PC-3 (cell line): ENCODE data around the gene STK39. TPM values are rescaled to one million over a fixed set of nuclear protein-coding genes. Genes with fewer than 3 reads are reported as not detected.

Experiments used
- ATAC-seq: fragments of 200-7000 bp; cut with Tn5 transposase; 2 replicates; pipeline ENCODE4 v1.9.1; 2020; ENCODE audit warnings: mild to moderate bottlenecking, moderate library complexity
- BruUV-seq: library from RNA; stranded (reverse); fragments of 400-500 nt; replicated peaks from 2 replicates; lab custom pipeline; 2021; lab: Mats Ljungman, UMichigan
- CTCF ChIA-PET: fragments of 300-600 bp; sonication (Branson Sonifier 250); formaldehyde crosslinking; loops from one replicate; lab custom pipeline; 2022; ENCODE audit warnings: antibody characterized with exemption; lab: Charles Lee
- POLR2A ChIA-PET: fragments of 300-600 bp; sonication (Branson Sonifier 250); formaldehyde crosslinking; loops from one replicate; lab custom pipeline; 2022; ENCODE audit warnings: antibody characterized with exemption; ENCODE audit not compliant: unreplicated experiment; lab: Charles Lee
- DNase-seq: peaks from one replicate; pipeline ENCODE4 v3.0.0-alpha.2; 2015
- H2AFZ ChIP-seq: fragments of 300-600 bp; sonication (generic); 2 replicates; pipeline ENCODE4 v1.6.0; 2016; ENCODE audit warnings: antibody characterized with exemption, low read length
- H3F3A ChIP-seq: fragments of 300-600 bp; sonication (generic); one replicate; pipeline ENCODE4 v1.6.0; 2017; ENCODE audit warnings: antibody characterized with exemption, low read length, control low read depth, mild to moderate bottlenecking; ENCODE audit not compliant: unreplicated experiment
- H3K27ac ChIP-seq: fragments of 300-600 bp; sonication (generic); 2 replicates; pipeline ENCODE4 v1.5.1; 2016; ENCODE audit warnings: mild to moderate bottlenecking, low read length
- H3K27me3 ChIP-seq: fragments of 300-600 bp; sonication (generic); 2 replicates; pipeline ENCODE4 v1.6.1; 2016; ENCODE audit warnings: low read length, mixed read lengths
- H3K36me3 ChIP-seq: fragments of 300-600 bp; sonication (generic); 2 replicates; pipeline ENCODE4 v1.6.1; 2016; ENCODE audit warnings: low read depth, mixed run types, low read length, mixed read lengths
- H3K4me1 ChIP-seq: fragments of 300-600 bp; sonication (generic); 2 replicates; pipeline ENCODE4 v1.5.1; 2016; ENCODE audit warnings: low read length; ENCODE audit not compliant: insufficient read depth
- H3K4me2 ChIP-seq: fragments of 300-600 bp; sonication (generic); 2 replicates; pipeline ENCODE4 v1.6.0; 2016; ENCODE audit warnings: low read length
- H3K4me3 ChIP-seq: fragments of 300-600 bp; sonication (generic); 2 replicates; pipeline ENCODE4 v1.5.1; 2016; ENCODE audit warnings: mild to moderate bottlenecking, low read length, mixed read lengths
- H3K79me2 ChIP-seq: fragments of 300-600 bp; sonication (generic); 2 replicates; pipeline ENCODE4 v1.6.1; 2017; ENCODE audit warnings: low read length, mixed read lengths
- H3K9ac ChIP-seq: fragments of 300-600 bp; sonication (generic); 2 replicates; pipeline ENCODE4 v1.6.0; 2016; ENCODE audit warnings: mild to moderate bottlenecking, low read length
- H3K9me2 ChIP-seq: fragments of 300-600 bp; sonication (generic); replicated peaks from 2 replicates; pipeline ENCODE4 v1.6.1; 2016; ENCODE audit warnings: mixed run types, low read length, mixed read lengths
- H3K9me3 ChIP-seq: fragments of 300-600 bp; sonication (generic); 2 replicates; pipeline ENCODE4 v1.6.1; 2016; ENCODE audit warnings: low read length, mixed read lengths
- H4K20me1 ChIP-seq: fragments of 300-600 bp; sonication (generic); 2 replicates; pipeline ENCODE4 v1.6.1; 2016; ENCODE audit warnings: low read length, mixed read lengths
- EZH2 ChIP-seq: fragments of 300-600 bp; sonication (generic); IDR thresholded peaks from one replicate; pipeline ENCODE4 v1.6.1; 2017; ENCODE audit warnings: antibody characterized with exemption, mild to moderate bottlenecking, low read length; ENCODE audit not compliant: unreplicated experiment
- EZH2phosphoT487 ChIP-seq: fragments of 300-600 bp; sonication (generic); IDR thresholded peaks from 2 replicates; pipeline ENCODE4 v1.6.1; 2018; ENCODE audit warnings: mild to moderate bottlenecking, antibody characterized with exemption, low read length, borderline replicate concordance
- intact Hi-C: fragments of 100-400 bp; cut with micrococcal nuclease; formaldehyde crosslinking; loops from 2 replicates; pipeline ENCODE4 v1.9.0; 2023
- total RNA-seq: library from RNA; depleted of rRNA; stranded (reverse); fragments of >200 nt; gene quantifications from 2 replicates; pipeline ENCODE4 v1.2.3, GENCODE V29; 2014
- TF ChIP-seq, protein P1 (sequence below): fragments of 300-600 bp; sonication (generic); conservative IDR thresholded peaks from 2 replicates; pipeline ENCODE4 v1.5.1; 2017; ENCODE audit warnings: antibody characterized with exemption, low read depth, mild to moderate bottlenecking, low read length

Gene STK39
- total RNA-seq, 1 experiment from 2014 or later, result 17.9 TPM

DNA sequence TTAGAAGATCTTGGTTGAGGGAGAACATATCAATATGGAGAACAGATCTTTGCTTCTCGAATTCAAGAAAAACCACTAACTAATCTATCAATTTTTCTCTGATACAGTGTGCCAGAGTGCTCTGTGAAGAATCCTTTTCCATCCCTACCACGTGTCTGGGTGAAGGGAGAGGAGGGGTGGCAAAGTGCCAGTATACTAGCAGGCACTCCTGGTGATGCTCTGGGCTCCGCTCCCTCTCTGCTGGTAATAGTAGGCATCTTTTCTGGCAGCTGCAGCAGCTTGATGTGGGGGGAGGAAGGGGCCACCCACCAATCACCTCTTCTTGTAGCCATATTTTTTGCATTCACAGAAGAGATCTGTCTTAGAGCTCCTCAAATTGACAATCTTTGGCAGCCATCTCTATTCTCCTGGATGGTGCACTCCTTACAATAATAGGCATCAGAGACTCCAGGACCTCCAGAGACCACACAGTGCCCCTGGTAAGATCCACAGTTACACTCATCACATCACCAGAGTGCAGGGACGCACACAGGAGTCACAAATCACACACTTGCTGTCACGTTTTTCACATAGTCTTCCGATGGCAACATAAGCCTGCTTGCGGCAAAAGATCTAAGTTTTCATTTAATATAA lies 15.7 kb downstream of the STK39 start:
- H3F3A ChIP-seq, result no peaks in the 10 kb centered on the region
- H3K9me3 ChIP-seq, result no peaks in the 10 kb centered on the region
- no peaks in the 10 kb centered on the region for H3K27me3 ChIP-seq
- H3K4me3 ChIP-seq, result no peak overlapping the region
- ChIA-PET POLR2A (no interaction called here), CTCF (no interaction called here)
- ATAC-seq (no peak), DNase-seq (no peak)
- TF ChIP-seq, protein P1, sequence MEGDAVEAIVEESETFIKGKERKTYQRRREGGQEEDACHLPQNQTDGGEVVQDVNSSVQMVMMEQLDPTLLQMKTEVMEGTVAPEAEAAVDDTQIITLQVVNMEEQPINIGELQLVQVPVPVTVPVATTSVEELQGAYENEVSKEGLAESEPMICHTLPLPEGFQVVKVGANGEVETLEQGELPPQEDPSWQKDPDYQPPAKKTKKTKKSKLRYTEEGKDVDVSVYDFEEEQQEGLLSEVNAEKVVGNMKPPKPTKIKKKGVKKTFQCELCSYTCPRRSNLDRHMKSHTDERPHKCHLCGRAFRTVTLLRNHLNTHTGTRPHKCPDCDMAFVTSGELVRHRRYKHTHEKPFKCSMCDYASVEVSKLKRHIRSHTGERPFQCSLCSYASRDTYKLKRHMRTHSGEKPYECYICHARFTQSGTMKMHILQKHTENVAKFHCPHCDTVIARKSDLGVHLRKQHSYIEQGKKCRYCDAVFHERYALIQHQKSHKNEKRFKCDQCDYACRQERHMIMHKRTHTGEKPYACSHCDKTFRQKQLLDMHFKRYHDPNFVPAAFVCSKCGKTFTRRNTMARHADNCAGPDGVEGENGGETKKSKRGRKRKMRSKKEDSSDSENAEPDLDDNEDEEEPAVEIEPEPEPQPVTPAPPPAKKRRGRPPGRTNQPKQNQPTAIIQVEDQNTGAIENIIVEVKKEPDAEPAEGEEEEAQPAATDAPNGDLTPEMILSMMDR, result no peak
- TF ChIP-seq EZH2 (no peak), EZH2phosphoT487 (no peak)
- H3K27ac ChIP-seq, result no peak overlapping the region
- intact Hi-C loops, result no loop called here
- no peak overlapping the region for H2AFZ ChIP-seq
- H3K4me2 ChIP-seq, result no peak overlapping the region
- BruUV-seq, result no TSS peak
- H3K79me2 ChIP-seq, result peaks cover 65% of the 10 kb centered on the region
- H3K9me2 ChIP-seq, result no peaks in the 10 kb centered on the region
- no peak overlapping the region for H3K9ac ChIP-seq
- H3K36me3 ChIP-seq, result 0 out of 2 replicates have a peak, but pooled peaks cover 5% of the 10 kb centered on the region
- peaks cover 8% of the 10 kb centered on the region; the same call in 1 of the 2 replicates for H3K4me1 ChIP-seq
- H4K20me1 ChIP-seq, result no peaks in the 10 kb centered on the region

DNA sequence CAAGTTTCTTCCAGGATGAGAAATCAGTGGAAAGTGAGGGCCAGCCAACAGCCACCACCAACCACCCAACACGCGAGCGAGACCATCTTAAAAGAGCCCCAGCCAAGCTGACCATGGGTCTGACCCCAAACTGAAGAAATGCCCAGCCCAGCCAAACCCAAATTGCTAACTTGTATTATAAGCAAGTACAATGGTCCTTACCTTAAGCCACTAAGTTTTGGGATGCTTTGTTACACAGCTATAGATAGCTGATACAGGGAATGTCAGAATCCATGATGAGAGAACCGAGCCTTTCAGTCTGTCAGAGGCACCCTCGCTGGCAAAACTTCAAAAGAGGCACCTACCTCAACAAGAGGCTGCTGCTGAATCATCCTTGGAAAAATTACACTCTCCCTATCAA lies 17.0 kb downstream of the STK39 start:
- Histone ChIP-seq H2AFZ (no peak overlapping the region), H3K27me3 (no peaks in the 10 kb centered on the region), H3K79me2 (peaks cover 72% of the 10 kb centered on the region), H3K27ac (no peak overlapping the region), H3K4me1 (peaks cover 8% of the 10 kb centered on the region; the same call in 1 of the 2 replicates), H3K9ac (no peak overlapping the region), H3K4me2 (no peak overlapping the region), H3K9me3 (no peaks in the 10 kb centered on the region), H3K9me2 (no peaks in the 10 kb centered on the region), H3K36me3 (0 out of 2 replicates have a peak, but pooled peaks cover 5% of the 10 kb centered on the region), H4K20me1 (no peaks in the 10 kb centered on the region), H3K4me3 (no peak overlapping the region), H3F3A (no peaks in the 10 kb centered on the region)
- CTCF ChIA-PET, result no interaction called here
- intact Hi-C loops, result no loop called here
- TF ChIP-seq, protein P1, result no peak
- TF ChIP-seq EZH2 (no peak), EZH2phosphoT487 (no peak)
- ATAC-seq, result no peak
- no peak for DNase-seq
- POLR2A ChIA-PET, result no interaction called here
- no TSS peak for BruUV-seq

DNA sequence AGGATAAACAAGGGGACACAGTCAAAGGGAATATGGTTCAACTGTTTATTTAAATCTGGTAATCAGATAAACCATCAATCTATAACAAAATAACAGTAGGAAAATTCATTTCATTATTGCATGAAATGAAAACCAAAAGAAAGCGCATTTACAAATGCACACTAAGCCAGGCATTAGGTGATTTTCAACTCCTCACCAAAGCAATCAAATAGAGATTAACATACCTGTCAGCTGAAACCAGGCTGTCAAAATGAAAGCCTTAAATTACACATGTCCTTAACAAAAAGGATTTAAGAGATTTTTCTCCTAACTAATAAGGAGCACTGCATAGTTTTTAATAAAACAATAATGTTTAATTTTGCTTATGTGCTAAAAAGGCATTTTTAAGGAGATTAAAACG lies 23.0 kb downstream of the STK39 start:
- intact Hi-C loops, result no loop called here
- H3K4me1 ChIP-seq, result no peaks in the 10 kb centered on the region
- no peak for ATAC-seq
- no peak overlapping the region for H3K4me2 ChIP-seq
- no peaks in the 10 kb centered on the region for H3K27me3 ChIP-seq
- TF ChIP-seq EZH2, result no peak
- TF ChIP-seq, protein P1, result no peak
- TF ChIP-seq EZH2phosphoT487, result no peak
- POLR2A ChIA-PET, result no interaction called here
- no peak overlapping the region for H3K27ac ChIP-seq
- no peak overlapping the region for H3K9ac ChIP-seq
- H2AFZ ChIP-seq, result no peak overlapping the region
- peaks cover 45% of the 10 kb centered on the region for H3K79me2 ChIP-seq
- H3K9me2 ChIP-seq, result no peaks in the 10 kb centered on the region
- CTCF ChIA-PET, result no interaction called here
- H3K4me3 ChIP-seq, result no peak overlapping the region
- no peaks in the 10 kb centered on the region for H4K20me1 ChIP-seq
- H3F3A ChIP-seq, result no peaks in the 10 kb centered on the region
- no peaks in the 10 kb centered on the region for H3K36me3 ChIP-seq
- DNase-seq, result no peak
- BruUV-seq, result no TSS peak
- no peaks in the 10 kb centered on the region for H3K9me3 ChIP-seq
